HL-60/S4 treated with phorbol 12-myristate 13-acetate at 8.2 ng/mL for 4 days and 3 days (cell line): ENCODE measurements around the gene CRISPLD2.

Source experiments
- in situ Hi-C: fragments of 300-500 bp; cut with MboI; formaldehyde crosslinking; loops from 2 replicates; pipeline ENCODE4 v1.15.0; 2022; ENCODE audit warnings: low sequenced_read_pairs

Gene CRISPLD2

GRCh38 chr16:84795329-84796053, 24.3 kb upstream of the CRISPLD2 start:
- in situ Hi-C loops = no loop called here

DNA sequence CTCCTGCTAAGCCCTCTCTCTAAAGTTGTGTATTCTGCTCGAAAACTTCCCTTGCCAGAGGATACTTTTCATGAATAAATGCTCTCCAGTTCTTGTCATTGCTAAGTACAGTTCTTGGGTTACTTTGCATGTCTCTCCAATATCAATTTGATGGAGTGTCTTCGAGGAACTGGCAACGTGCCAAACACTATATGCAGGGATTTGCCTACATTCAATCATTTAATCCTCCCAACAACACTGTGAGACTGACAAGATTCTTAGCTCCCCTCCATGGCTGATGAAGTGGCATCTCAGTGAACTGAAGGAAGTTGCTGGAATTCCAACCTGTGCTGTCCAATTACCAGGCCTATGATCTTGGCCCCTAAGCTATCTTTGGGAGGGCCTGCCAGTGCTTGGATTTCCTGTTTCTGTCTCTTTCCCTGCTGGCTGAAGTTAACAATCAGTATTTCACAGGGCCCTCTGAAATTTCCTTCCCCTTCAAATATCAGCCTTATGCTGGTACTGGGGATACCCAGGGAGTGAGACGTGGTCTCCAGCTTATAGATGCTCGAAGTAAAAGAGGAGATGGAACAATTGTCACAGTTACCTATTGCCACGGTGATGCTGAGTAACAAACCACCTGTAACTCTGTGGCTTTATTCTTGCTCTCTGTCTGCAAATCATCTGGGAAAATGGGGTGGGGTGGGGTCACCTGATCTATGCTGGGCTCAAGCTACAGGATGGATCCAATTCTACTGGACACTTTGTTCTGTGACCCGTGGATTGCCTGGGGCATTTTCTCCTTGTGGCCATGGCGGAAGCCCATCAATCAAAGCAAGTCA, 19.4 kb upstream of the CRISPLD2 start:
- in situ Hi-C loops = no loop called here

- in situ Hi-C loops = no loop called here
Measured at GRCh38 chr16:84803146-84803545, 16.6 kb upstream of the CRISPLD2 start.

DNA sequence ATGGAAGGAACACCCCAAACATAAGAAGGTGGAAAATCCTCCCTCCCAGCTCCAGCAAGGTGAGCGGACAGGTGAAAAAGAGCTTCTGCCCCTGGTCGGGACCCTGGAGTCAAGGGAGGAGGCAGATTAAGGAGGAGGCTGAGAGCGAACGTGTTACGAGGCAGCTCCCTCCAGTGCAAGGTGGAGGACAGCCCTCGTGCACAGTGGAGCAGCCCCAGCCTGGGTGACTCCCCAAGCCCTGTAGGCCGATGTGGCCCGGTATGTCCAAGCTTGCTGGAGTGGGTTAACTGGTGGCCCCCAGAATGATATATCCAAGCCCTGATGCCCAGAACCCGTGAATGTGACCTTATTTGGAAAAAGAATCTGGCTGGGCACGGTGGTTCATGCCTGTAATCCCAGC, 15.5 kb upstream of the CRISPLD2 start:
- in situ Hi-C loops = no loop called here

DNA sequence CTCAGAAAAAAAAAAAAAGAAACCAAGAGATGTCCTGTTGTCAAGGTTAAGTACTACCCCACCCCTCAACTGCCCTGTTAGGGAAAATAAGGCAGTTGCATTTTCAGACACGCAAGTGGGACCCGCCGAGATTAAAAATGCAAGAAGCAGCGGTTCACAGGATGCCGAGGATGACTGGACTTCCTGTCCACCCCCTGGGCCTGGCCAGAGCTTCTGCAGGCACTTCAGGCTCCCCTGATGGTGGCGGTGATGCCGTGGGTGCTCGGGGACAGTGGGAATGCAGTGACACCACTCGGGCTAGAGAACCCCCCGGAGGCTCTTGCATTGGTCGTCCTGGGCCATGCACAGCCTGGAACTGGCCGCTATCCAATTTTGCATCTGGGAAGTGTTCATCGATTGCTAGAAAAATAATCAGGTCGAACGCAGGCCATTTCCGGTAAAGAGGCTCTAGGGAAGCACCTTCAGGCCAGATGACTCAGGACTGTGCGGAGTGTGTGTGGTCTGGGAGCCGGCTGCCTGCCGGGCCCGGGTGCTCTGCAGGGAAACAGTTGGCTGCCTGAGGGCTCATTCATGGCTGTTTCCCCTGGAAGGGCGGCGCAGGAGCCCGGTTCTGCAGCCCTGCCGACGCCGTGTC, 13.4 kb upstream of the CRISPLD2 start:
- in situ Hi-C loops = no loop called here

GRCh38 chr16:84806890-84807258, 12.9 kb upstream of the CRISPLD2 start:
- in situ Hi-C loops = no loop called here

DNA sequence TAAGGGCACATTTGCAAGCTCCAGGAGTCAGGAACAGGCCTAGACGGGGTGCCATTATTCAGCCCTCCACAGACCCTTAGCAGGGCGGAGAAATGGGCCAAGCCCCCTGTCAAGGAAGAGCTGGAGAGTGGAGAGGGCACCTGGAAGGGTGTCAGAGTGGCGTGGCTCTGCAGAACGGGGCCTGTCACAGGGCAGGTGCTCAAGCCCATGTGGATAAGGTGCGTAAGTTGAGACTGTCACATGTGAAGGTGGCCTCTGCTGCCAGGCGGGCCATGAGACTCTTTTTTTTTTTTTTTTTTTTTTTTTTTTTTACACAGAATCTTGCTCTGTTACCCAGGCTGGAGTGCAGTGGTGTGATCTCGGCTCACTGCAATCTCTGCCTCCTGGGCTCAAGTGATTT, 12.0 kb upstream of the CRISPLD2 start:
- in situ Hi-C loops = no loop called here

DNA sequence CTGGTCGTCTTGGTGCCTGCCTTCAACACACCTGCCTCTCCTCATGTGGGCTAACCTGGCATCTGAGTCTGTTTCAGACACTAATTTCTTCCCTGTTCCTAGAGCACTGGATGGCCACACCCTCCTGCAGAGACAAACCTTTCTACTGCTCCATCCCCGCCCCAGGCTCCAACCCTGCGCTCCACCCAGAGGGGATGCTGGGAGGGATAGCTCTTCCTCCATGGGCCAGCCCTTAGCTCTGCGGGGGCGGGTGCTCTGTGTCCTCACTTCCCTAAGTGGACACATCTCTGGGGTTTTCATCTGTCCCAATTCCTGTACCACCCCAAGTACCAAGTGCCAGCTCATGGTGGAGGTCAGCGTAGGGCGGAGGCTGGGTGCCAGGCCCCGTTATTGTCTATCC, 11.0 kb upstream of the CRISPLD2 start:
- in situ Hi-C loops = no loop called here

DNA sequence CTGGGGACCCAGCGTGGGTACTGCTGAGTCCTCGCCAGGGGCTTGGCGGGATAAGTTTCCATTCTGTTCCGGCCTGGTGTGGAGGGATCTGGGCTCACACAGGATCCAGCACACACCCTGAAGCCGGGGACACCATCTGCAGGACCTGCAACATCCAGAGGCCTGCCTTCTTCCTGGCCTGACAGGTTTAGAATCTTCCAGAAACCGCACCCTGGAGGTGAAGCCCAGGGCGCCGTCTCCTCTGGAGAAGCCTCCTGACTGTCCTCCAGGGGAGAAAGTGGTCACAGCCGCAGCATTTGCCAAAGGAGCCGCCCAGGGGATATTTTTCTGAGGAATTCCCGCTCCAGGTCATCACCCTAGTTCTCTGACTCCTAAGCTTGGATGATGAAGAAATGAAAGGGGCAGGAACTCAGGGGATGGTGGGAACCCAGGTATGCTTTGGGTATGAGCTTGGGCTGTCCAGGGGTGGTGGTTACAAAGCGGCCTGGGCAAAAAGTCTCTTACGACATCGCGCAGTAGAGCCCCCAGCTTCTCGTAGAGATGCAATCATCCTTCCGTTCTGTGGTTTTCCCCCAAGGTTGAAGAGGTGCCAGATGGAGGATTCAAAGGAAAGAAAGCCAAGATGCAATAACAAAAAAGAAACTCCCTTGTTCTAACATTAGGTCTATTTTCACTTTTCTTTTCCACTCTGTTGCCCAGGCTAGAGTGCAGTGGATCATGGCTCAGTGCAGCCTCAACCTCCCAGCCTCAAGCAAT, 9.1 kb upstream of the CRISPLD2 start:
- in situ Hi-C loops = no loop called here

GRCh38 chr16:84811529-84811928, 8.3 kb upstream of the CRISPLD2 start:
- in situ Hi-C loops = no loop called here

DNA sequence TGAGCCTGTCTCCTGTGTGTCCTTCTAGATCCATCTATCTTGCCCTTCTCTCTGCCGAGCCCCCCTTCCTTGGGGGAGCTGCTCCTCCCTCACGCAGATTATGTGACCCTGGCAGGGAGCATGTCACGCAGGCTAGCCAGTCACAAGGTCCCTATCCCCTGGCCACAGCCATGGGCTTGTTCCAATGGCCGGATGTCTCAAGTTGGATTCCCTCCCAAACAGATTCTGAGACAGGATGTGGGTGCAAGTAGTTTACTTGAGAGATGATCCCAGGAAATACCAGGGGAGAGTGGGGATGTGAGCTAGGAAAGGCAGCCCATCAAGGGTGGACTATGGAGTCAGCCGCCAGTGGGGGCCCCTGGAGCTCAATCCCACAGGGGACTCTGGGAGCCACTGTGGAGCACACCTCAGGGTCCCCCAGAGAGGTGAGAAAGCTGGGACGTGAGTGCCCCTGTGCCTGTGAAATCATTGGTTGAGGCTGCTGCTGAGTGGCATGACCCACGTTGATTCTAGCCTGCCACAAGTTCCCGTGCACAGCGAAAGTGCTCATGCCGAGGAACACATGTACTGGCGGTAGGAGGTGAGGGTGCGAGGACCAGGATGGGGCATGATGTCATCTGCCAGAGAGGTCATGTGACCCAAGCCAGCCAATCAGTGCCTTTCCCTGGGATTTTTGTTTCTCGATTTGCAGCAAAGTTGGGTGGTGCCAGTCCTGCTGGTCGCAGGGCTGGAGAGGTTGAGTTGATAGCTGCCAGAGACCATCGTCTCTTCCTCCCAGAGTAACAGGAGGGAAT, 6.4 kb upstream of the CRISPLD2 start:
- in situ Hi-C loops = no loop called here

GRCh38 chr16:84815462-84815861, 4.3 kb upstream of the CRISPLD2 start:
- in situ Hi-C loops = no loop called here

DNA sequence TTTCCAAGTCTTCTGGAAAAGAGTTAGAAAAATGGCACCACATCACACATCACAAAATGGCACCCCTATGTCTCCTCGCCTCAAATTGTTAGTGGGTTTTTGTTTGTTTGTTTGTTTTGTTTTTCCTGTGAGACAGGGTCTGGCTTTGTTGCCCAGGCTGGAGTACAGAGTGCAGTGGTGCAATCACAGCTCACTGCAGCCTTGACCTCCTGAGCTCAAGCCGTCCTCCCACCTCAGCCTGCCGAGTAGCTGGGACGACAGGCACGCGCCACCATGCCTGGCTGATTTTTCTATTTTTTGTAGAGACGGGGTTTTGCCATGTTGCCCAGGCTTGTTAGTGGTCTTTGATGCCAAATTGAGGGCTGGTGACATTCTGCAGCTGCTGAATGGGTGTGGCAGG, 3.8 kb upstream of the CRISPLD2 start:
- in situ Hi-C loops = no loop called here

GRCh38 chr16:84816485-84816884, 3.3 kb upstream of the CRISPLD2 start:
- in situ Hi-C loops = no loop called here

DNA sequence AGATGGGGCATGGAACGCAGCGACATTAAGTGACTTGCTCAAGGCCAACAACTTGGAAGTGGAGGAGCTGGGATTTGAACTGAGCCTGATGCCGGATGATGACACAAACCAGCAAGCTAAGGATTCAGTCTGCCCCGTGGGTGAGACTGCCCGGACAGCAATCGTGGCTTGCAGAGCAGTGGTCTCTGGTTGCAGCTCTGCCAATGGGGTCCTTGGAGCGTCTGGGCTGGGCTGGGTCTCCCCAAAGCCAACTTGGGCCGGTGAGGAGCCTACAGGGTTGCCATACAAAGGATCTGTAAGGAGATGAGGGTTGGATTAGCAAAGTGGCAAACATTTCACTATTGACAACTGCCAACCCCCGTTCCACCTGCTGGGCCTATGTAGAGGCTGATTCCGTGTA, 2.6 kb upstream of the CRISPLD2 start:
- in situ Hi-C loops = no loop called here

GRCh38 chr16:84817613-84818012, 2.2 kb upstream of the CRISPLD2 start:
- in situ Hi-C loops = no loop called here

- in situ Hi-C loops = no loop called here
Measured at GRCh38 chr16:84818133-84818532, 1.7 kb upstream of the CRISPLD2 start.

GRCh38 chr16:84818989-84819643, 669 bp upstream of the CRISPLD2 start:
- in situ Hi-C loops = no loop called here

DNA sequence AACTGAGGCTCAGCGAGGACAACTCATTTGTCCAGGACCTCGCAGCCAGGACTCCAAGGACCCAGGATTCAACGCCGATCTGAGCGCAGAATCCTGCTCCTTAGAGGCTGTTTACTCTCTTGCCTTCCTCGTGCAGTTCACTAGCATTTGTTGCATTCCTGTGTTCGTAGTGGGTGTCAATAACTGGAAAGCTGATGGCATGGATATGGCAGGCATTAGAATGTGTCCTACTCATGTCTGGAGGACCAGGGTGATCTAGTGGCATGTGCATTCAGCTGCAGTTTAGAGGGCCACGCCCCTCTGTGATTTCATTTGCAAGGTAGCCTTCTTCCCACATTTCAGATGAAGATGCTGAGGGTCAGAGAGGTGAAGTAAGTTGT, 510 bp downstream of the CRISPLD2 start:
- in situ Hi-C loops = no loop called here

DNA sequence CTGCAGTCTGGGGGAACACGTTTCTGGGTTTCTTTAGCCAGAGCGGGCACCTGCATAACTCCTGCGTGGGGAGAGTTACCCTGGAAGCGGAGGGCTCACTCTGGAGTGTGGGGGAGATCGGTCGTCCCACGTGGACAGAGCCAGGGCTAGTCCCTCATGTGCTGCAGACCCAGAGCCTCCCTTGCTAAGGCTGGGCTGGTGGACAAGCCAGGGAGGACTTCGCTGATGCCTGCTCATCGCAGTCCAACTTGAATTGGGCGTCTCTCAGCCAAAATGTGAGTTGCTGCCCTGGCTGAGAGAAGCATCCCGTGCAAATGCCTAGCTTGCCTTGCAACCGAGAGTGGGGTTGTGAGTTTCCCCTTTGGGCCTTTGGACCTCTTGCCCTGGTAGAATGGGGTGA, 986 bp downstream of the CRISPLD2 start:
- in situ Hi-C loops = no loop called here
